Activated T-cell treated with anti-CD3 and anti-CD28 coated beads, Interleukin-2, amount 50 U/mL, for 24 hours (primary cell): ENCODE measurements around the gene ASGR1.
"Not testable (repeated sequence)": the region's sequence is repeated elsewhere in the genome, so short reads cannot be mapped to it uniquely, and the experiment has no call there.

Experiments used
- DNase-seq: peaks from one replicate; pipeline ENCODE4 v3.0.0-alpha.2; 2020
- H3K27ac Mint-ChIP-seq: 2 replicates; pipeline ENCODE4 v1.8.0; 2020; ENCODE audit warnings: mild to moderate bottlenecking, mixed read lengths
- H3K27me3 Mint-ChIP-seq: 2 replicates; pipeline ENCODE4 v1.8.0; 2020; ENCODE audit warnings: mixed read lengths
- H3K36me3 Mint-ChIP-seq: 2 replicates; pipeline ENCODE4 v1.8.0; 2020; ENCODE audit warnings: low read depth, mixed read lengths
- H3K4me1 Mint-ChIP-seq: 2 replicates; pipeline ENCODE4 v1.8.0; 2020; ENCODE audit warnings: low read depth, mixed read lengths
- H3K4me3 Mint-ChIP-seq: 2 replicates; pipeline ENCODE4 v1.8.0; 2020; ENCODE audit warnings: mild to moderate bottlenecking, moderate library complexity, mixed read lengths
- H3K9me3 Mint-ChIP-seq: 2 replicates; pipeline ENCODE4 v1.8.0; 2020; ENCODE audit warnings: mixed read lengths

The ASGR1 gene

GRCh38 chr17:7169565-7169908 lies 9.6 kb downstream of the ASGR1 start:
- DNase-seq, H3K4me1 Mint-ChIP-seq, H3K27me3 Mint-ChIP-seq, H3K4me3 Mint-ChIP-seq, H3K27ac Mint-ChIP-seq, H3K36me3 Mint-ChIP-seq, H3K9me3 Mint-ChIP-seq: not testable (repeated sequence)

GRCh38 chr17:7168841-7169564 lies 10.2 kb downstream of the ASGR1 start:
- H3K4me3 Mint-ChIP-seq = not testable (repeated sequence)

GRCh38 chr17:7167832-7168231 lies 11.3 kb downstream of the ASGR1 start:
- no peak overlapping the region for H3K4me3 Mint-ChIP-seq
- H3K27me3 Mint-ChIP-seq = peaks cover 6% of the 10 kb centered on the region
- no peak overlapping the region for H3K27ac Mint-ChIP-seq
- no peaks in the 10 kb centered on the region for H3K36me3 Mint-ChIP-seq
- no peaks in the 10 kb centered on the region for H3K9me3 Mint-ChIP-seq
- DNase-seq = no peak
- no peaks in the 10 kb centered on the region for H3K4me1 Mint-ChIP-seq

More at GRCh38 chr17:7168841-7169564, 10.2 kb downstream of the ASGR1 start:
- not testable (repeated sequence) for DNase-seq, H3K36me3 Mint-ChIP-seq, H3K9me3 Mint-ChIP-seq, H3K27ac Mint-ChIP-seq, H3K4me1 Mint-ChIP-seq, H3K27me3 Mint-ChIP-seq

- Mint-ChIP-seq H3K9me3 (no peaks in the 10 kb centered on the region), H3K27me3 (peaks cover 6% of the 10 kb centered on the region), H3K4me3 (no peak overlapping the region), H3K4me1 (no peaks in the 10 kb centered on the region), H3K36me3 (no peaks in the 10 kb centered on the region), H3K27ac (no peak overlapping the region)
- DNase-seq = no peak
Observed at GRCh38 chr17:7166873-7167272, 12.3 kb downstream of the ASGR1 start.

- H3K4me1 Mint-ChIP-seq, H3K4me3 Mint-ChIP-seq, H3K27me3 Mint-ChIP-seq, H3K9me3 Mint-ChIP-seq, H3K27ac Mint-ChIP-seq, H3K36me3 Mint-ChIP-seq, DNase-seq: not testable (repeated sequence)
Observed at GRCh38 chr17:7159571-7159970, 19.6 kb downstream of the ASGR1 start.

- H3K4me1 Mint-ChIP-seq, H3K4me3 Mint-ChIP-seq, H3K27ac Mint-ChIP-seq, DNase-seq, H3K9me3 Mint-ChIP-seq, H3K36me3 Mint-ChIP-seq: not testable (repeated sequence)
- peaks cover 15% of the 10 kb centered on the region for H3K27me3 Mint-ChIP-seq
Observed at GRCh38 chr17:7158424-7158823, 20.7 kb downstream of the ASGR1 start.

GRCh38 chr17:7156342-7156940 lies 22.7 kb downstream of the ASGR1 start:
- no peak for DNase-seq
- Mint-ChIP-seq H3K4me3 (no peak overlapping the region), H3K4me1 (no peaks in the 10 kb centered on the region), H3K36me3 (no peaks in the 10 kb centered on the region), H3K27ac (no peak overlapping the region), H3K27me3 (peaks cover 15% of the 10 kb centered on the region), H3K9me3 (no peaks in the 10 kb centered on the region)

- Mint-ChIP-seq H3K36me3 (no peaks in the 10 kb centered on the region), H3K27ac (no peak overlapping the region), H3K4me3 (no peak overlapping the region), H3K9me3 (no peaks in the 10 kb centered on the region), H3K27me3 (no peaks in the 10 kb centered on the region), H3K4me1 (no peaks in the 10 kb centered on the region)
- DNase-seq = no peak
Observed at GRCh38 chr17:7147772-7148171, 31.4 kb downstream of the ASGR1 start.

- H3K36me3 Mint-ChIP-seq = no peaks in the 10 kb centered on the region
Observed at GRCh38 chr17:7146115-7146514, 33.1 kb downstream of the ASGR1 start.

GRCh38 chr17:7144213-7144612 lies 35.0 kb downstream of the ASGR1 start:
- Mint-ChIP-seq H3K4me3 (no peak overlapping the region), H3K4me1 (no peaks in the 10 kb centered on the region), H3K27ac (no peak overlapping the region), H3K27me3 (peaks cover 4% of the 10 kb centered on the region), H3K36me3 (no peaks in the 10 kb centered on the region), H3K9me3 (no peaks in the 10 kb centered on the region)
- no peak for DNase-seq

More at GRCh38 chr17:7146115-7146514, 33.1 kb downstream of the ASGR1 start:
- Mint-ChIP-seq H3K9me3 (no peaks in the 10 kb centered on the region), H3K4me3 (no peak overlapping the region), H3K4me1 (no peaks in the 10 kb centered on the region), H3K27me3 (no peaks in the 10 kb centered on the region), H3K27ac (no peak overlapping the region)
- DNase-seq = no peak

- Mint-ChIP-seq H3K27me3 (peaks cover 13% of the 10 kb centered on the region), H3K27ac (no peak overlapping the region), H3K4me3 (no peak overlapping the region), H3K36me3 (no peaks in the 10 kb centered on the region), H3K9me3 (no peaks in the 10 kb centered on the region), H3K4me1 (no peaks in the 10 kb centered on the region)
- no peak for DNase-seq
Observed at GRCh38 chr17:7141824-7142223, 37.3 kb downstream of the ASGR1 start.

- H3K4me3 Mint-ChIP-seq = no peak overlapping the region
- peaks cover 7% of the 10 kb centered on the region for H3K4me1 Mint-ChIP-seq
- no peak for DNase-seq
- H3K27ac Mint-ChIP-seq = no peak overlapping the region
- peaks cover 15% of the 10 kb centered on the region for H3K27me3 Mint-ChIP-seq
- no peaks in the 10 kb centered on the region for H3K36me3 Mint-ChIP-seq
- no peaks in the 10 kb centered on the region for H3K9me3 Mint-ChIP-seq
Observed at GRCh38 chr17:7139400-7139799, 39.8 kb downstream of the ASGR1 start.

GRCh38 chr17:7138800-7139381 lies 40.3 kb downstream of the ASGR1 start:
- Mint-ChIP-seq H3K27me3 (peaks cover 15% of the 10 kb centered on the region), H3K9me3 (no peaks in the 10 kb centered on the region), H3K27ac (no peak overlapping the region), H3K36me3 (no peaks in the 10 kb centered on the region), H3K4me3 (no peak overlapping the region), H3K4me1 (peaks cover 10% of the 10 kb centered on the region)
- no peak for DNase-seq

GRCh38 chr17:7137171-7137943 lies 41.8 kb downstream of the ASGR1 start:
- Mint-ChIP-seq H3K9me3 (no peaks in the 10 kb centered on the region), H3K27me3 (peaks cover 15% of the 10 kb centered on the region), H3K36me3 (no peaks in the 10 kb centered on the region), H3K4me3 (no peak overlapping the region), H3K4me1 (peaks cover 22% of the 10 kb centered on the region), H3K27ac (no peak overlapping the region)
- no peak for DNase-seq
